ENCODE data around the gene CLDN15.

Gene CLDN15

GRCh38 chr7:101240226-101241014, 2.8 kb upstream of the CLDN15 start:
- ATAC-seq (replicated peaks; ENCODE audit: extremely low read depth, poor library complexity, severe bottlenecking): no peak
- H3K27me3 Mint-ChIP-seq: no peaks in the 10 kb centered on the region
- peaks cover 18% of the 10 kb centered on the region for H3K36me3 Mint-ChIP-seq (ENCODE audit: insufficient read depth)
- no peak overlapping the region for H3K27ac Mint-ChIP-seq (ENCODE audit: low read depth)
- H3K4me1 Mint-ChIP-seq: peaks cover 15% of the 10 kb centered on the region
- no peak overlapping the region for H3K4me3 Mint-ChIP-seq
- DNase-seq (ENCODE audit: low spot score in 2 of 2): no peak
- H3K9me3 Mint-ChIP-seq: no peaks in the 10 kb centered on the region

- DNase-seq (ENCODE audit: low spot score in 2 of 2) (no peak), ATAC-seq (replicated peaks; ENCODE audit: extremely low read depth, poor library complexity, severe bottlenecking) (no peak)
- Mint-ChIP-seq H3K4me1 (peaks cover 10% of the 10 kb centered on the region), H3K4me3 (no peak overlapping the region), H3K27me3 (no peaks in the 10 kb centered on the region), H3K36me3 (ENCODE audit: insufficient read depth) (peaks cover 15% of the 10 kb centered on the region), H3K27ac (ENCODE audit: low read depth) (no peak overlapping the region), H3K9me3 (no peaks in the 10 kb centered on the region)
Observed at GRCh38 chr7:101239951-101240220, 2.3 kb upstream of the CLDN15 start.

GRCh38 chr7:101239191-101239950, 1.8 kb upstream of the CLDN15 start:
- H3K27ac Mint-ChIP-seq (ENCODE audit: low read depth): no peak overlapping the region
- H3K9me3 Mint-ChIP-seq: no peaks in the 10 kb centered on the region
- ATAC-seq (replicated peaks; ENCODE audit: extremely low read depth, poor library complexity, severe bottlenecking) (no peak), DNase-seq (ENCODE audit: low spot score in 2 of 2) (no peak)
- H3K27me3 Mint-ChIP-seq: no peaks in the 10 kb centered on the region
- H3K4me1 Mint-ChIP-seq: peaks cover 5% of the 10 kb centered on the region
- peaks cover 10% of the 10 kb centered on the region for H3K36me3 Mint-ChIP-seq (ENCODE audit: insufficient read depth)
- H3K4me3 Mint-ChIP-seq: no peak overlapping the region

- ATAC-seq (replicated peaks; ENCODE audit: extremely low read depth, poor library complexity, severe bottlenecking) (no peak), DNase-seq (ENCODE audit: low spot score in 2 of 2) (no peak)
- Mint-ChIP-seq H3K9me3 (no peaks in the 10 kb centered on the region), H3K36me3 (ENCODE audit: insufficient read depth) (peaks cover 6% of the 10 kb centered on the region), H3K4me3 (no peak overlapping the region), H3K27ac (ENCODE audit: low read depth) (peak overlapping the region; percentile 41), H3K4me1 (peaks cover under 1% of the 10 kb centered on the region), H3K27me3 (no peaks in the 10 kb centered on the region)
Observed at GRCh38 chr7:101238226-101239182, 902 bp upstream of the CLDN15 start.

GRCh38 chr7:101236292-101236835, 1.2 kb downstream of the CLDN15 start:
- Mint-ChIP-seq H3K27me3 (no peaks in the 10 kb centered on the region), H3K9me3 (no peaks in the 10 kb centered on the region), H3K27ac (ENCODE audit: low read depth) (no peak overlapping the region), H3K4me1 (no peaks in the 10 kb centered on the region), H3K36me3 (ENCODE audit: insufficient read depth) (peaks cover 9% of the 10 kb centered on the region), H3K4me3 (no peak overlapping the region)
- ATAC-seq (replicated peaks; ENCODE audit: extremely low read depth, poor library complexity, severe bottlenecking): no peak
- DNase-seq (ENCODE audit: low spot score in 2 of 2): no peak

GRCh38 chr7:101235522-101235921, 2.1 kb downstream of the CLDN15 start:
- Mint-ChIP-seq H3K27ac (ENCODE audit: low read depth) (no peak overlapping the region), H3K9me3 (no peaks in the 10 kb centered on the region), H3K36me3 (ENCODE audit: insufficient read depth) (peaks cover 7% of the 10 kb centered on the region), H3K27me3 (no peaks in the 10 kb centered on the region), H3K4me3 (no peak overlapping the region), H3K4me1 (peaks cover 4% of the 10 kb centered on the region)
- ATAC-seq (replicated peaks; ENCODE audit: extremely low read depth, poor library complexity, severe bottlenecking) (no peak), DNase-seq (ENCODE audit: low spot score in 2 of 2) (no peak)

GRCh38 chr7:101235050-101235449, 2.6 kb downstream of the CLDN15 start:
- DNase-seq (ENCODE audit: low spot score in 2 of 2) (no peak), ATAC-seq (replicated peaks; ENCODE audit: extremely low read depth, poor library complexity, severe bottlenecking) (no peak)
- Mint-ChIP-seq H3K27ac (ENCODE audit: low read depth) (no peak overlapping the region), H3K4me1 (peaks cover 7% of the 10 kb centered on the region), H3K36me3 (ENCODE audit: insufficient read depth) (peaks cover 7% of the 10 kb centered on the region), H3K4me3 (no peak overlapping the region), H3K27me3 (no peaks in the 10 kb centered on the region), H3K9me3 (no peaks in the 10 kb centered on the region)

GRCh38 chr7:101234636-101235035, 3.0 kb downstream of the CLDN15 start:
- Mint-ChIP-seq H3K27ac (ENCODE audit: low read depth) (no peak overlapping the region), H3K36me3 (ENCODE audit: insufficient read depth) (peaks cover 7% of the 10 kb centered on the region), H3K9me3 (no peaks in the 10 kb centered on the region), H3K27me3 (no peaks in the 10 kb centered on the region), H3K4me3 (no peak overlapping the region), H3K4me1 (peaks cover 7% of the 10 kb centered on the region)
- no peak for ATAC-seq (replicated peaks; ENCODE audit: extremely low read depth, poor library complexity, severe bottlenecking)
- no peak for DNase-seq (ENCODE audit: low spot score in 2 of 2)

- no peaks in the 10 kb centered on the region for H3K9me3 Mint-ChIP-seq
Observed at GRCh38 chr7:101233907-101234547, 3.6 kb downstream of the CLDN15 start.

GRCh38 chr7:101232141-101232850, 5.3 kb downstream of the CLDN15 start:
- ATAC-seq (replicated peaks; ENCODE audit: extremely low read depth, poor library complexity, severe bottlenecking): no peak
- H3K36me3 Mint-ChIP-seq (ENCODE audit: insufficient read depth): peaks cover 18% of the 10 kb centered on the region
- H3K27ac Mint-ChIP-seq (ENCODE audit: low read depth): no peak overlapping the region

More at GRCh38 chr7:101233907-101234547, 3.6 kb downstream of the CLDN15 start:
- ATAC-seq (replicated peaks; ENCODE audit: extremely low read depth, poor library complexity, severe bottlenecking): no peak
- no peaks in the 10 kb centered on the region for H3K27me3 Mint-ChIP-seq
- no peak overlapping the region for H3K27ac Mint-ChIP-seq (ENCODE audit: low read depth)
- H3K36me3 Mint-ChIP-seq (ENCODE audit: insufficient read depth): peaks cover 9% of the 10 kb centered on the region
- peaks cover 7% of the 10 kb centered on the region for H3K4me1 Mint-ChIP-seq
- no peak overlapping the region for H3K4me3 Mint-ChIP-seq
- DNase-seq (ENCODE audit: low spot score in 2 of 2): no peak

GRCh38 chr7:101231644-101232043, 6.0 kb downstream of the CLDN15 start:
- no peak overlapping the region for H3K27ac Mint-ChIP-seq (ENCODE audit: low read depth)
- H3K4me3 Mint-ChIP-seq: no peak overlapping the region
- DNase-seq (ENCODE audit: low spot score in 2 of 2): no peak
- no peaks in the 10 kb centered on the region for H3K9me3 Mint-ChIP-seq
- H3K36me3 Mint-ChIP-seq (ENCODE audit: insufficient read depth): peaks cover 22% of the 10 kb centered on the region
- no peaks in the 10 kb centered on the region for H3K27me3 Mint-ChIP-seq
- ATAC-seq (replicated peaks; ENCODE audit: extremely low read depth, poor library complexity, severe bottlenecking): no peak
- peaks cover 7% of the 10 kb centered on the region for H3K4me1 Mint-ChIP-seq

More at GRCh38 chr7:101232141-101232850, 5.3 kb downstream of the CLDN15 start:
- no peaks in the 10 kb centered on the region for H3K9me3 Mint-ChIP-seq
- H3K27me3 Mint-ChIP-seq: no peaks in the 10 kb centered on the region
- peaks cover 7% of the 10 kb centered on the region for H3K4me1 Mint-ChIP-seq
- no peak overlapping the region for H3K4me3 Mint-ChIP-seq
- no peak for DNase-seq (ENCODE audit: low spot score in 2 of 2)
